ENCODE results near the gene CACNA1B. TPM values are rescaled to one million over a fixed set of nuclear protein-coding genes. Genes with fewer than 3 reads are reported as not detected.

CACNA1B gene
- total RNA-seq, 1 experiment from 2014 or later, result 1.7 TPM

GRCh38 chr9:138049779-138050471 lies 172.3 kb downstream of the CACNA1B start:
- CTCF ChIA-PET, result no interaction called here
- DNase-seq (ENCODE audit: low read depth, low spot score), result no peak
- Histone ChIP-seq H3K27ac (ENCODE audit: low read depth, low read length) (no peak overlapping the region), H2AFZ (ENCODE audit: low read depth, low read length, poor library complexity, severe bottlenecking) (no peak overlapping the region), H3K79me2 (ENCODE audit: insufficient read depth, low read length) (no peaks in the 10 kb centered on the region), H4K20me1 (ENCODE audit: insufficient read depth) (no peaks in the 10 kb centered on the region), H3K4me2 (ENCODE audit: low read length) (no peak overlapping the region), H3K9me2 (ENCODE audit: insufficient read depth) (no peaks in the 10 kb centered on the region), H3K9ac (ENCODE audit: low read length) (no peak overlapping the region), H3K4me3 (replicated peaks in 1 of 2; ENCODE audit: low read depth in 1 of 2, low read length in 2 of 2) (no peak overlapping the region), H3K4me1 (ENCODE audit: control insufficient read depth in 1 of 2, insufficient read depth in 2 of 2, low read length in 2 of 2) (peaks cover 0 to 7% of the 10 kb centered on the region in 2 experiments; a peak in 2 of 4 replicates), H3K9me3 (ENCODE audit: control insufficient read depth in 1 of 2, insufficient read depth in 1 of 2, low read depth in 1 of 2, low read length in 2 of 2) (no peaks in the 10 kb centered on the region), H3K27me3 (ENCODE audit: insufficient read depth, low read length) (no peaks in the 10 kb centered on the region), H3K36me3 (ENCODE audit: control insufficient read depth in 1 of 2, insufficient read depth in 2 of 2, low read length in 2 of 2) (no peaks in the 10 kb centered on the region)
- POLR2A ChIA-PET, result no interaction called here
- TF ChIP-seq ZFX (IDR thresholded peaks at IDR 0.05), result no peak
- no peak for TF ChIP-seq RAD21 (IDR thresholded peaks at IDR 0.05; ENCODE audit: low read depth)
- no peak for TF ChIP-seq MAX (IDR thresholded peaks at IDR 0.05)
- no peak for TF ChIP-seq SIN3A (IDR thresholded peaks at IDR 0.05; ENCODE audit: low read depth)
- no peak for TF ChIP-seq POLR2AphosphoS5 (IDR thresholded peaks at IDR 0.05; ENCODE audit: low read depth, low read length)
- no peak for TF ChIP-seq POLR2A (IDR thresholded peaks at IDR 0.05; ENCODE audit: borderline replicate concordance, extremely low read depth, insufficient read depth, insufficient read length)
- TF ChIP-seq FOSL1 (IDR thresholded peaks at IDR 0.05; ENCODE audit: low read depth), result no peak
- no peak for TF ChIP-seq ZNF274 (IDR thresholded peaks at IDR 0.05; ENCODE audit: low read depth, low read length)
- intact Hi-C loops (cut with micrococcal nuclease), result no loop called here
- ATAC-seq, result no peak
- RAD21 ChIA-PET (ENCODE audit: low non-redundant PET in 1 of 2, low total read pairs in 2 of 2, uncharacterized antibody in 2 of 2, unreplicated experiment in 2 of 2), result no interaction called here
- no TSS peak for BruUV-seq (replicated peaks)

DNA sequence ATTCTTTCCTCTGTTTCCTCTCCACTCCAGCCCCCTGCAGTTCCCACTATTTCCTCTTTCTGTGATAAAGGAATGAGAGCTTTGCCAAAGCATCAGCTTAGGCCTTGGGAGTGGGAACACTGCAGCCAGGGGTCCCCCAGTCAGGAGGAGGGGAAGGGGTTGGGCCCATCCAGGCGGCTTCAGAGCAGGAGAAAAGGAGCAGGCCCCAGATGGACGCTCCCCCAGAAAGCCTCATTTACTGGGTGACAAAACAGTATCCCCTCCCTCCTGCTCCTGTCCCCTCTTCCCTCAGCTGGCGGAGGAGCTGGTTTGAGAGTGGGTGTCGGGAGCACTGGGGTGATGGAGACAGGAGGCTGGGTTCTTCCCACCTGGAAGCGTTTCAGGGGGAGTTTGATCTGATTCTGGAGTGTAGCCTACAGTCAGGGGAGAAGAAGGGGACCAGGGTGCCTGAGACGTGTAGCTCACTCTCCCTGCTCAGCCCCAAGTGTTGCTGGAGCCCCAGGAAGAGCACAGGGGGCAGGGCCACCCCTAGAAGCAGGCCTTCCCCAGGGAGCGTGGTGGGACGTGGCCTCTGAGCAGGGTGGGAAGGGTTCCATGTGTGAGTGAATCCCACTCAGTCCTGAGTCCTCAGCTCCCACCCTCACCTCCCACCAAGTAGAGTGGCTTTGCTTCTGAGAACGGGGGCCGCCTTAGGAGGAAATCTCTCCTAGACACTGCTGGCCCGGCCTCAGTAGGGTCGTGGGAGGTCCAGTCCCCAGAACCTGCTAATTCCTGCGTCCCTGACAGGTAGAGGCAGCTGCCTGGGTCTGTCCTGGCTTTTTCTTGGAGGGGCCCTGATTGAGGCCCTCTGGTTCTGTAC lies 173.1 kb downstream of the CACNA1B start:
- Histone ChIP-seq H2AFZ (ENCODE audit: low read depth, low read length, poor library complexity, severe bottlenecking) (no peak overlapping the region), H4K20me1 (ENCODE audit: insufficient read depth) (no peaks in the 10 kb centered on the region), H3K36me3 (ENCODE audit: control insufficient read depth in 1 of 2, insufficient read depth in 2 of 2, low read length in 2 of 2) (no peaks in the 10 kb centered on the region), H3K27me3 (ENCODE audit: insufficient read depth, low read length) (no peaks in the 10 kb centered on the region), H3K79me2 (ENCODE audit: insufficient read depth, low read length) (no peaks in the 10 kb centered on the region), H3K9me3 (ENCODE audit: control insufficient read depth in 1 of 2, insufficient read depth in 1 of 2, low read depth in 1 of 2, low read length in 2 of 2) (no peaks in the 10 kb centered on the region), H3K4me1 (ENCODE audit: control insufficient read depth in 1 of 2, insufficient read depth in 2 of 2, low read length in 2 of 2) (peaks cover 0 to 7% of the 10 kb centered on the region in 2 experiments; a peak in 2 of 4 replicates), H3K27ac (ENCODE audit: low read depth, low read length) (no peak overlapping the region), H3K9ac (ENCODE audit: low read length) (no peak overlapping the region), H3K4me2 (ENCODE audit: low read length) (no peak overlapping the region), H3K9me2 (ENCODE audit: insufficient read depth) (no peaks in the 10 kb centered on the region), H3K4me3 (replicated peaks in 1 of 2; ENCODE audit: low read depth in 1 of 2, low read length in 2 of 2) (no peak overlapping the region)
- intact Hi-C loops (cut with micrococcal nuclease), result no loop called here
- POLR2A ChIA-PET, result no interaction called here
- ATAC-seq, result no peak
- DNase-seq (ENCODE audit: low read depth, low spot score), result no peak
- no TSS peak for BruUV-seq (replicated peaks)
- CTCF ChIA-PET, result no interaction called here
- RAD21 ChIA-PET (ENCODE audit: low non-redundant PET in 1 of 2, low total read pairs in 2 of 2, uncharacterized antibody in 2 of 2, unreplicated experiment in 2 of 2), result no interaction called here
- TF ChIP-seq, protein P1, sequence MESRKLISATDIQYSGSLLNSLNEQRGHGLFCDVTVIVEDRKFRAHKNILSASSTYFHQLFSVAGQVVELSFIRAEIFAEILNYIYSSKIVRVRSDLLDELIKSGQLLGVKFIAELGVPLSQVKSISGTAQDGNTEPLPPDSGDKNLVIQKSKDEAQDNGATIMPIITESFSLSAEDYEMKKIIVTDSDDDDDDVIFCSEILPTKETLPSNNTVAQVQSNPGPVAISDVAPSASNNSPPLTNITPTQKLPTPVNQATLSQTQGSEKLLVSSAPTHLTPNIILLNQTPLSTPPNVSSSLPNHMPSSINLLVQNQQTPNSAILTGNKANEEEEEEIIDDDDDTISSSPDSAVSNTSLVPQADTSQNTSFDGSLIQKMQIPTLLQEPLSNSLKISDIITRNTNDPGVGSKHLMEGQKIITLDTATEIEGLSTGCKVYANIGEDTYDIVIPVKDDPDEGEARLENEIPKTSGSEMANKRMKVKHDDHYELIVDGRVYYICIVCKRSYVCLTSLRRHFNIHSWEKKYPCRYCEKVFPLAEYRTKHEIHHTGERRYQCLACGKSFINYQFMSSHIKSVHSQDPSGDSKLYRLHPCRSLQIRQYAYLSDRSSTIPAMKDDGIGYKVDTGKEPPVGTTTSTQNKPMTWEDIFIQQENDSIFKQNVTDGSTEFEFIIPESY (IDR thresholded peaks at IDR 0.05; ENCODE audit: extremely low read depth, insufficient replicate concordance, low read length), result no peak
- no peak for TF ChIP-seq SRF (IDR thresholded peaks at IDR 0.05; ENCODE audit: low read depth)
- TF ChIP-seq, protein P2, sequence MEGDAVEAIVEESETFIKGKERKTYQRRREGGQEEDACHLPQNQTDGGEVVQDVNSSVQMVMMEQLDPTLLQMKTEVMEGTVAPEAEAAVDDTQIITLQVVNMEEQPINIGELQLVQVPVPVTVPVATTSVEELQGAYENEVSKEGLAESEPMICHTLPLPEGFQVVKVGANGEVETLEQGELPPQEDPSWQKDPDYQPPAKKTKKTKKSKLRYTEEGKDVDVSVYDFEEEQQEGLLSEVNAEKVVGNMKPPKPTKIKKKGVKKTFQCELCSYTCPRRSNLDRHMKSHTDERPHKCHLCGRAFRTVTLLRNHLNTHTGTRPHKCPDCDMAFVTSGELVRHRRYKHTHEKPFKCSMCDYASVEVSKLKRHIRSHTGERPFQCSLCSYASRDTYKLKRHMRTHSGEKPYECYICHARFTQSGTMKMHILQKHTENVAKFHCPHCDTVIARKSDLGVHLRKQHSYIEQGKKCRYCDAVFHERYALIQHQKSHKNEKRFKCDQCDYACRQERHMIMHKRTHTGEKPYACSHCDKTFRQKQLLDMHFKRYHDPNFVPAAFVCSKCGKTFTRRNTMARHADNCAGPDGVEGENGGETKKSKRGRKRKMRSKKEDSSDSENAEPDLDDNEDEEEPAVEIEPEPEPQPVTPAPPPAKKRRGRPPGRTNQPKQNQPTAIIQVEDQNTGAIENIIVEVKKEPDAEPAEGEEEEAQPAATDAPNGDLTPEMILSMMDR (IDR thresholded peaks at IDR 0.05 in 2 of 3, conservative IDR thresholded peaks at IDR 0.05 in 1 of 3; ENCODE audit: borderline replicate concordance in 1 of 3, insufficient read depth in 1 of 3, low read depth in 2 of 3, low read length in 2 of 3), result no peak
